A172 (cell line): ENCODE data around the gene NDRG2. TPM values are rescaled to one million over a fixed set of nuclear protein-coding genes. Genes with fewer than 3 reads are reported as not detected.
"Not testable (repeated sequence)": the region's sequence is repeated elsewhere in the genome, so short reads cannot be mapped to it uniquely, and the experiment has no call there.

Source experiments
- DNase-seq: peaks from one replicate; pipeline ENCODE4 v3.0.0-alpha.2; 2015; ENCODE audit warnings: low spot score
- total RNA-seq: library from RNA; depleted of rRNA; stranded (reverse); fragments of >200 nt; shearing (Covaris generic); gene quantifications from 2 replicates; pipeline ENCODE4 v1.2.3, GENCODE V29; 2014

NDRG2 gene
- total RNA-seq, 1 experiment from 2014 or later = 9.0 TPM

GRCh38 chr14:21055432-21056117 is 30.7 kb upstream of the NDRG2 start:
- no peak for DNase-seq

- no peak for DNase-seq
These were observed 29.9 kb upstream of the NDRG2 start for GRCh38 chr14:21054768-21055145.

DNA sequence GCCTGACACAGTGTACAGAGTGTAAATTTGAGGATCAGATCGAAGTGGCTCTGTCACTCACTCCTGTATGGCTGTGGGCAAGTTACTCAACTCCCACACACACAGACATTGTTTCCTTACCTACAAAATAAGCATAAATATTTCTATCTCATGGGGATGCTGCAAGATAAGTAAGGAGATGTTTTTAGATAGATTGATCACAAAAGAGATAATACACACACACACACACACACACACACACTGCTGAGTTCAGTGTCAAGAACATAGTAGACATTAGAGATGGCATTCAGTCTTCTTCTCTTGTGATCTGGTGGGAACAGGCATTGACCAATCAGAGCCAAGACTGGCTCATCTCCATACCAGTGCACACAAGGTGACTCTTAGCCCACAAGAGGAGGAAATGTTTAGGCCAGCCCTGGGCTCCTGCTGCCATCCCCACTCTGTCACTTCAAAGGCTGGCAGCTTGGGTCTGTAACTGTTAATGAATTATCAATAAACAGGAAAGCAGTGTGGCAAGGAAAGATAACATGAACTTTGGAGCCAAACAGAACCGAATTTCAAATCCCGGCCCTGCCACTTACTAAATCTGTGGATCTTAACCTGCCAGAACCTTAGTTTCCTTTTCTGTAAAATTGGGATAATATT is 29.4 kb upstream of the NDRG2 start:
- no peak for DNase-seq

GRCh38 chr14:21053184-21054122 is 28.6 kb upstream of the NDRG2 start:
- no peak for DNase-seq

DNA sequence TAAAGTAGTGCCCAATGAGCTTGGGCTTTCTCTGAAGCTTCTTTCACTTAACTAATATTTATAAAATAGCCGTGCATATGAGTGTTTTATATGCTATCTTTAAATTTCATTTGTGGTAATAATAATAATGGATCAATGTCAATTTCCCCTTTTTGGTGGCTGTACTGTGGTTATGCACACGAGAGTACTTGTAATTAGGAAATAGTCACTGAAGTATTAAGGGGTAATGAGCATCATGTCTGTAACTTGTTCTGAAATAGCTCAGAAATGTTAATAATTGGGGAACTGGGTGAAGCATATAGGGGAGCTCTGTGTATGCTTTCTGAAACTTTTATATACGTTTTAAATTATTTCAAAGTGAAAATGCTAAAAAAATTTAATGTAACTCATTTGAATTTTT is 25.7 kb upstream of the NDRG2 start:
- no peak for DNase-seq

GRCh38 chr14:21049271-21049673 is 24.4 kb upstream of the NDRG2 start:
- no peak for DNase-seq

DNA sequence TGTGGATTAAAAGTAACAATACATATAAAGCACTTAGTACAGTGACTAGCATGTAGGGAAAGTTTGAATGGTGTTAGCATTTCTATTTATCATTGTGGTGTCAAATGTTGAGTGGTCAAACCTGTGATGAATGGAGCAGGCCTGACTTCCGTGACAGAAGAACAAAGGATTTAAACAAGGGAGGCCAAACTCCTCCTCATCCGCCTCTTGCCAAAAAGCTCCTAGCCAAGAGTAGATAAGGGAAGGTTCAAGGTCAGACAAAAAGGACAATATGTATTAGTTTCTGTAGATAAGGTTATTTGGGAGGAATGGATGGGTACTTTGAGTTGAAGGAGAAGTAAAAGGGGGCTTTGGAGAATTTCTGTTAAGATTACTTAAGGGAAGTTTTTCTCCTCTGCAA is 23.8 kb upstream of the NDRG2 start:
- DNase-seq = no peak

DNA sequence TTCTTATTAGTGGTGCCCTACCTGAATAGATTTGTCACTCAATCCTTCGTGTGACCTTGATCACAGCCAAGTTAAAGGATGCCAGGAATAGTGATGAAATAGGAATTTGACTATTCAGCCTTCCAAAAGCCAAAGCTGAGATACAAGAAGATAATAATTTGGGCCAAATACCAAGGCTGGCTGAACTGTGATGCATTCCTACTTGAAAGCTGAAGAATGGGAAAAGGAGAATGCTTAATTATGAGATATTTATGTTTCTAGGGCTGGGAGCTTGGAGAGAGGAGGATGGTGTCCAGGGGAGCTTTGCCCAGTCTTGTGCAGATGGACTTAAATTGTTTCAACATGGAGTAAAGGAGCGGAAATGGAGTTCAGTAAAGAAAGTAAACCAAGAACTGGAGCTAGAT is 22.5 kb upstream of the NDRG2 start:
- DNase-seq = no peak

DNA sequence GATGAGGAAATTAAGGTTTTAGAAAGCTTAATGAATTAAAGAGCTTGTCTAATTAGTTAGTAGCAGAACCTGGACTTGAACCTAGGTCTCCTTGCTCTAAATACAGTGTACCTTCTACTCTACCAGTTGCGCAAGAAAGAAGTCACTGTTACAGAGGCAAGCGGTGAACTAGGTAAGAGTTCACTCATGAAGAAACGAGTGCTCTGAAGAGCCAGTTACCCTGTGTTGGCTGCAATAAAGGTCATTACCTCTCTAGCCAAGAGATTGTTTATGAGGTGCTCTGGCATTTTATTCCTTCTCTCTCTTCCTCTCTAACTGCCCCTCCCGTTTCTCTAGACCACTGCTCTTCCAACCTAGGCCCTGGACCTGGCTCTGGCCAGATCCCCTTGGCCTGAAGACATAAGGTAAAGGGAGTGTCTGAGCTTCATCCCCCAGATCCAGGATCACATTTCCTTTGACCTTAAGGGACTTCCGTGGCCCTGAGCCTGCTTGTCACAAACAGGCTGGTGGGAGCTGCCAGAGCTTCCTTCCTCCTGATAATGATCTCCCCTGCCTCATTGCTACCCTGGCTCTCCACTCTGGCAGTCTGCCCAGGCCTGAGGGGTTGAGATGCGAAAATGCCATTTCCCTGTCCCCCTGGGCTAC is 19.2 kb upstream of the NDRG2 start:
- DNase-seq = no peak

- DNase-seq = no peak
These were observed 18.6 kb upstream of the NDRG2 start for GRCh38 chr14:21043387-21043973.

- DNase-seq = no peak
These were observed 18.1 kb upstream of the NDRG2 start for GRCh38 chr14:21042918-21043317.

- peak; percentile 52 for DNase-seq
These were observed 17.0 kb upstream of the NDRG2 start, which contains the start of gene RNASE7 for GRCh38 chr14:21041676-21042433. Gene RNASE7 (plus strand): TSS chr14:21042362. CDS start chr14:21042993, 631 bp downstream.

DNA sequence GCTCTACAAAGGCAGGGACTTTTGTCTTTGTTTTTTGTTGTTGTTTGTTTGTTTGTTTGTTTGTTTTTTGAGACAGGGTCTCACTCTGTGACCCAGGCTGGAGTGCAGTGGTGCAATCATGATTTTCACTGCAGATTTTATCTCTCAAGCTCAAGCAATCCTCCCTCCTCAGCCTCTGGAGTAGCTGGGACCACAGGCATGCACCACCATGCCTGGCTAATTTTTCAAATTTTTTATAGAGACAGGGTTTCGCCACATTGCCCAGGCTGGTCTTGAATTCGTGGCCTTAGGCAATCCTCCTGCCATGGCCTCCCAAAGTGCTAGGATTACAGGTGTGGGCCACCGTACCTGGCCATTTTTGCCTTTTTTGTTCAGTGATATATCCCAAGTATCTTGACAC is 16.1 kb upstream of the NDRG2 start:
- not testable (repeated sequence) for DNase-seq

DNA sequence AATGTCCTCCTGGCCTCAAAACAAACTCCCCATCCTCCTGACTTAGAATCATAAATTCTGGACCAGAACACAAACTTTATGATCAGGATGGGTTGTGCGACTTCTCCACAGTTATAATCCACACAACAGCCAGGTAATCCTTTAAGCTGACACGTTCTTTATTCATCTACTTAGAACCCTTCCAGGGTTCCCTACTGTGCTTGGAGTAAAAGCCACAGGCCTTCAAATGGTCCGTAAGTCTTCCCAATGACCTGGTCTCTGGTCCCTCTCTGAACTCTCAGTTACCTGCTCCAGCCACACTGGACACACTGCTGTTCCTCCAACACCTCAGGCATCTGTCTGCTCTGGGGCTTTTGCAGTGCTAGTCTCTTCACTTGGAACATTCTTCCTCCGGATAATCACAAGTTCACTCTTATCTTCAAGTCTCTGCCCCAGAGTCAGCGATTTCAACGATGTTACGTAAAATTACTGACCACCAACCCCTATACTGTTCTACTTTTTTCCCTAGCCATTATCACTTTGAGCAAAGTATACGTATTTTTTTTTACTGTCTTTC is 15.6 kb upstream of the NDRG2 start:
- no peak for DNase-seq

DNA sequence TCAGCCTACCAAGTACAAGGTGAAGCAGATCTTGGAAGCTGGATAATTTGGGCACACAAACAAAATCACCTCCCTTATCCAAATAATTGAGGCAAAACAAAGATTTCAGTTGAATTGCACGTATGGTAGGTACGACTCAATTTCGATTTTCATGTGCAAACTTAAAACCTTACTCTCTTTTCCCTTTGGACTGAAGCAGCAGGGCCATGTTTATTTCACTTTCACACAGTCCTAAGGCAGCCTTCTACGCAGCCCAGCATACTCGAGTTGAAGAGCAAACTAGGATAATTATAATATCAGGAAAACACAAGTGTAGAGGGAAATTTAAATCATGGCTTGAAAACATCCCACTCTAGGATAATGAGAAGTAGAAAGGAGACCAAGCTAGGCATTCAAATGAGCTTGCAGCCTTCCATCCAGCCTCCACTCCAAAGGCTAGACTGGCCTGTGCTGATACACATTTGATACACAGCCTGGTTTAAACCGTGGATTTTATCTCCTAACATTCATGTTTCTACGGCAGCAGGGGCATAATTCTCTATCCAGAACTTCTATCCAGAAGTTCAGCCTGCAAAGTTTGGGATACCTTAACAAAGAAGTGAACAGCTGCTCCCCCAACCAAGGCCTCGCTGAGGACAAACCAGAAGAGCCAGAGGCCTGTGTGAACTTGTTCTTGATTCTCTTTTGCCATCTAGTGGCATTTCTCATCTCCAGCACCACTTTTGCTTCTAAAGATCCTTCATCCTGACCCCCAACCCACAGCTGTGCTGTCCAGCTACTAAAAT is 14.9 kb upstream of the NDRG2 start:
- peak; percentile 27 for DNase-seq

DNA sequence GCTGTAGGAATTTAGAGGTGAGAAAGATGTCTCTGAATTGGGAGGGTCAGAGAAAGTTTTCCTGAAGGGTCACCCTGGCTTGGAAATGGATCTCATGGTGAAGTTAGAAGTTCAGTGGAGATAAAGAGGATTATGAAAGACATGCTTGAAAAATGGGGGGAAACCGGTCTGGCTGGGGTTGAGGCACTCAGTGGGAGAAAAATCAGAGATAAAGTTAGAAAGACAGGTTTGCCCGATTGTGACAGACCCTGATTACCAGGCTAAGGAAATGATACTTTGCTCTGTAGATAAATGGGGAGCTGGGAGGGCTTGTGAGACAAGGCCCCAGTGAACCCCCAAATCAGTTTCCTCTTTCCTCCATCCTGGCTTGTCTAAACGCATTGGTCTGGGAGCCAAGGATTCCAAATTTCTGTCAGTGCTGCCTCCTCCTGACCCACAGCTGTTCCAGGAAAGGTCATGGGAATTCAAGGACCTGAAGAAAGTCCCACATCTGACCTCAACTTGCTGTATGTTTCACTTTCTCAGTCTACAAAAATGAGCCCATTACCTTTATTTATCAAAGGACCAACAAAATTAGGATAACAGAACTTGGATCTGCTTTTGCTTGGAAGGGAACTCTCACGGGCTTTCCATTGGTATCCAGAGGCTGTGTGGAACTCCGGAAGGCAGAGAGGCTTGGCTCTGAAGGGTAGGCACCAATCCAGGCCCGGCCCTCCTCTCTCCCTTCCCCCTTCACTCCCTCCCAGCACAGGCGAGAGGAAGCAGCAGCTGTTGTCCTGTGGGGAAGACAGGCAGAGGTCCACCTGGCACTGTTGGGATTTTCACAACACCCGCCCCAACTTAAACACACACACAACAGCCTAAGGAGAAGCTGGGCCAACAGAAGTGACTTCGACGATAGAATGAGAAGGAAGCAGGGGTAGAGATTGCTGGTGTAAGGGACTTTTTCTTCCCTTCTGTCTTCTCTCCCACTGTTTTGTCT is 13.9 kb upstream of the NDRG2 start:
- DNase-seq = no peak

- DNase-seq = no peak
These were observed 12.3 kb upstream of the NDRG2 start for GRCh38 chr14:21037156-21037555.

DNA sequence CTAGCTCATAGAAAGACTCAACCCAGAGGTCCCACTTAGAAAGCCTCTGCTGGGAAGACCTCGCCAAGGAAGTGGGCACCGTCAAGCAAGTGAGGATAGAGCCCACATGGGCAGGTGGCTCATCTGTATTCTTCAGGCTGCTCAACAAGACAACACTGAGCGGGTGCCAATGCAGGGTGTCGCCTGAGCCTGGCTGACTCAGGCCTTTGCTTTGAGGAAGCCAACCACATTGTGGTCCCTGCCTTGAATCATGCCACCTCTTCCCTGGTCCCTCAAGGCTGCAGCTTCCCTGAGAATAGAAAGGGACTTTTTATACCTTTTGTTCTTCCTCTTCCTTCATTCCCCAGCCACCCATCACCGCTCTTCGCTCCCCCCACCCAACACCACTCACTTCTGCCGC is 11.9 kb upstream of the NDRG2 start:
- no peak for DNase-seq
